ENCODE measurements around the gene ATE1. TPM values are rescaled to one million over a fixed set of nuclear protein-coding genes. Genes with fewer than 3 reads are reported as not detected.
"Not testable (repeated sequence)": the region's sequence is repeated elsewhere in the genome, so short reads cannot be mapped to it uniquely, and the experiment has no call there.

ATE1 gene
- total RNA-seq, 1 donor from 2014 or later = 22.6 TPM

DNA sequence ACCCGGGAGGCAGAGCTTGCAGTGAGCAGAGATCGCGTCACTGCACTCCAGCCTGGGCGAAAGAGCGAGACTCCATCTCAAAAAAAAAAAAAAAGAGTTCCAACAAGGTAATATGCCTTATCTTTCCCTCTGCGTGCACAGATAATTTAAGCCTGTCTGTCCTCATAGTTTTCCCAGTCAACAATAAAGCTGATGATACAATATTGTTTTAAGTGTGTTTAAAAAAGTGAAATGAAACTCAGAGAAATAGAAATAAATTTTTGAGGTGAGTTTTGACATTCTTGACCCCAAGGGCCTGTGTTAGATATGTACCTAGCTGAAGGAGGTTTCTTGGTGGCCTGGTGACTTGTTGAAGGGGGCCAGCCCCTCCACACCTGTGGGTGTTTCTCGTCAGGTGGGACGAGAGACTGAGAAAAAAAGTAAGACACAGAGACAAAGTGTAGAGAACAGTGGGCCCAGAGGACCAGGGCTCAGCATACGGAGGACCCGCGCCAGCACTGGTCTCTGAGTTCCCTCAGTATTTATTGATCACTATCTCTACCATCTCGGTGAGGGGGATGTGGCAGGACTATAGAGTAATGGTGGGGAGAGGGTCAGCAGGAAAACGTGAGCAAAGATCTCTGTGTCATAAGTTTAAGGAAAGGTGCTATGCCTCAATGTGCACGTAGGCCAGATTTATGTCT lies 1.9 kb upstream of the ATE1 start:
- H3K36me3 Mint-ChIP-seq (ENCODE audit: low read depth, unreplicated experiment); H3K4me1 ChIP-seq (ENCODE audit: insufficient read depth, low read length); H3K4me3 ChIP-seq (ENCODE audit: insufficient read depth, low read depth, low read length); H3K27me3 Mint-ChIP-seq (ENCODE audit: low read depth, unreplicated experiment); DNase-seq (ENCODE audit: low read depth); H2AFZ ChIP-seq (ENCODE audit: low read depth, low read length); H3K27me3 ChIP-seq (ENCODE audit: insufficient read depth, low read length); FAIRE-seq; H3K9ac ChIP-seq (ENCODE audit: low read length); H3K36me3 ChIP-seq (ENCODE audit: insufficient read depth, low read length); H3K4me1 Mint-ChIP-seq (ENCODE audit: low read depth, unreplicated experiment); H3K9me3 Mint-ChIP-seq (ENCODE audit: unreplicated experiment); H3K9me3 ChIP-seq (ENCODE audit: insufficient read depth, low read depth, low read length); H4K20me1 ChIP-seq (ENCODE audit: insufficient read depth, low read length); H3K4me2 ChIP-seq (ENCODE audit: low read length); H3K27ac ChIP-seq (ENCODE audit: low read depth, low read length): not testable (repeated sequence)
- H3K79me2 ChIP-seq (ENCODE audit: insufficient read depth, low read length) = peaks cover 30% of the 10 kb centered on the region
- Mint-ChIP-seq H3K4me3 (ENCODE audit: unreplicated experiment) (peak overlapping the region; percentile 73), H3K27ac (ENCODE audit: unreplicated experiment) (peak overlapping the region; percentile 81)

GRCh38 chr10:121928528-121928884 lies 675 bp upstream of the ATE1 start:
- Histone ChIP-seq H4K20me1 (ENCODE audit: insufficient read depth, low read length) (no peaks in the 10 kb centered on the region), H2AFZ (ENCODE audit: low read depth, low read length) (peak overlapping the region; percentile 94), H3K9me3 (ENCODE audit: insufficient read depth, low read depth, low read length) (no peaks in the 10 kb centered on the region), H3K9ac (ENCODE audit: low read length) (peak overlapping the region; percentile 95), H3K4me1 (ENCODE audit: insufficient read depth, low read length) (peaks cover 5% of the 10 kb centered on the region), H3K4me3 (ENCODE audit: insufficient read depth, low read depth, low read length) (peak overlapping the region; percentile 72), H3K36me3 (ENCODE audit: insufficient read depth, low read length) (no peaks in the 10 kb centered on the region), H3K79me2 (ENCODE audit: insufficient read depth, low read length) (peaks cover 31% of the 10 kb centered on the region), H3K27me3 (ENCODE audit: insufficient read depth, low read length) (no peaks in the 10 kb centered on the region), H3K4me2 (ENCODE audit: low read length) (peak overlapping the region; percentile 89), H3K27ac (ENCODE audit: low read depth, low read length) (peak overlapping the region; percentile 91)
- no peaks in the 10 kb centered on the region for H3K9me3 Mint-ChIP-seq (ENCODE audit: unreplicated experiment)
- peak overlapping the region; percentile 85 for H3K4me3 Mint-ChIP-seq (ENCODE audit: unreplicated experiment)
- DNase-seq (ENCODE audit: low read depth) (peak; percentile 11), FAIRE-seq (no peak)
- no peaks in the 10 kb centered on the region for H3K27me3 Mint-ChIP-seq (ENCODE audit: low read depth, unreplicated experiment)
- H3K4me1 Mint-ChIP-seq (ENCODE audit: low read depth, unreplicated experiment) = peaks cover 4% of the 10 kb centered on the region
- no peaks in the 10 kb centered on the region for H3K36me3 Mint-ChIP-seq (ENCODE audit: low read depth, unreplicated experiment)
- peak overlapping the region; percentile 34 for H3K27ac Mint-ChIP-seq (ENCODE audit: unreplicated experiment)
- no peak for TF ChIP-seq EZH2 (IDR thresholded peaks at IDR 0.05; ENCODE audit: insufficient read depth, low read length)
- TF ChIP-seq, protein P1, sequence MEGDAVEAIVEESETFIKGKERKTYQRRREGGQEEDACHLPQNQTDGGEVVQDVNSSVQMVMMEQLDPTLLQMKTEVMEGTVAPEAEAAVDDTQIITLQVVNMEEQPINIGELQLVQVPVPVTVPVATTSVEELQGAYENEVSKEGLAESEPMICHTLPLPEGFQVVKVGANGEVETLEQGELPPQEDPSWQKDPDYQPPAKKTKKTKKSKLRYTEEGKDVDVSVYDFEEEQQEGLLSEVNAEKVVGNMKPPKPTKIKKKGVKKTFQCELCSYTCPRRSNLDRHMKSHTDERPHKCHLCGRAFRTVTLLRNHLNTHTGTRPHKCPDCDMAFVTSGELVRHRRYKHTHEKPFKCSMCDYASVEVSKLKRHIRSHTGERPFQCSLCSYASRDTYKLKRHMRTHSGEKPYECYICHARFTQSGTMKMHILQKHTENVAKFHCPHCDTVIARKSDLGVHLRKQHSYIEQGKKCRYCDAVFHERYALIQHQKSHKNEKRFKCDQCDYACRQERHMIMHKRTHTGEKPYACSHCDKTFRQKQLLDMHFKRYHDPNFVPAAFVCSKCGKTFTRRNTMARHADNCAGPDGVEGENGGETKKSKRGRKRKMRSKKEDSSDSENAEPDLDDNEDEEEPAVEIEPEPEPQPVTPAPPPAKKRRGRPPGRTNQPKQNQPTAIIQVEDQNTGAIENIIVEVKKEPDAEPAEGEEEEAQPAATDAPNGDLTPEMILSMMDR (IDR thresholded peaks at IDR 0.05; ENCODE audit: insufficient read depth, low read depth, low read length) = no peak

- H3K9me3 ChIP-seq (ENCODE audit: insufficient read depth, low read depth, low read length) = no peaks in the 10 kb centered on the region
- H3K9me3 Mint-ChIP-seq (ENCODE audit: unreplicated experiment) = no peaks in the 10 kb centered on the region
- peak overlapping the region; percentile 88 for H3K27ac Mint-ChIP-seq (ENCODE audit: unreplicated experiment)
- peak overlapping the region; percentile 89 for H3K4me3 Mint-ChIP-seq (ENCODE audit: unreplicated experiment)
- H3K9ac ChIP-seq (ENCODE audit: low read length) = peak overlapping the region; percentile 95
- H3K4me2 ChIP-seq (ENCODE audit: low read length) = peak overlapping the region; percentile 89
- H3K27ac ChIP-seq (ENCODE audit: low read depth, low read length) = peak overlapping the region; percentile 91
- H3K36me3 Mint-ChIP-seq (ENCODE audit: low read depth, unreplicated experiment) = peaks cover 2% of the 10 kb centered on the region
- peaks cover 5% of the 10 kb centered on the region for H3K4me1 ChIP-seq (ENCODE audit: insufficient read depth, low read length)
- H2AFZ ChIP-seq (ENCODE audit: low read depth, low read length) = peak overlapping the region; percentile 94
- DNase-seq (ENCODE audit: low read depth) = peak; percentile 39
- H3K4me3 ChIP-seq (ENCODE audit: insufficient read depth, low read depth, low read length) = peak overlapping the region; percentile 72
- no peak for TF ChIP-seq EZH2 (IDR thresholded peaks at IDR 0.05; ENCODE audit: insufficient read depth, low read length)
- TF ChIP-seq, protein P1 (IDR thresholded peaks at IDR 0.05; ENCODE audit: insufficient read depth, low read depth, low read length) = no peak
- peaks cover 5% of the 10 kb centered on the region for H4K20me1 ChIP-seq (ENCODE audit: insufficient read depth, low read length)
- H3K79me2 ChIP-seq (ENCODE audit: insufficient read depth, low read length) = peaks cover 42% of the 10 kb centered on the region
- H3K27me3 Mint-ChIP-seq (ENCODE audit: low read depth, unreplicated experiment) = no peaks in the 10 kb centered on the region
- H3K36me3 ChIP-seq (ENCODE audit: insufficient read depth, low read length) = no peaks in the 10 kb centered on the region
- FAIRE-seq = no peak
- peaks cover 4% of the 10 kb centered on the region for H3K4me1 Mint-ChIP-seq (ENCODE audit: low read depth, unreplicated experiment)
- no peaks in the 10 kb centered on the region for H3K27me3 ChIP-seq (ENCODE audit: insufficient read depth, low read length)
Measured at GRCh38 chr10:121927318-121927840, 452 bp downstream of the ATE1 start.
